ENCODE measurements around the gene OR1E1.
A peak's percentile ranks its signal among the peaks of the same experiment; 100 is the strongest.
"Not testable (repeated sequence)": the region's sequence is repeated elsewhere in the genome, so short reads cannot be mapped to it uniquely, and the experiment has no call there.

OR1E1 gene, protein sequence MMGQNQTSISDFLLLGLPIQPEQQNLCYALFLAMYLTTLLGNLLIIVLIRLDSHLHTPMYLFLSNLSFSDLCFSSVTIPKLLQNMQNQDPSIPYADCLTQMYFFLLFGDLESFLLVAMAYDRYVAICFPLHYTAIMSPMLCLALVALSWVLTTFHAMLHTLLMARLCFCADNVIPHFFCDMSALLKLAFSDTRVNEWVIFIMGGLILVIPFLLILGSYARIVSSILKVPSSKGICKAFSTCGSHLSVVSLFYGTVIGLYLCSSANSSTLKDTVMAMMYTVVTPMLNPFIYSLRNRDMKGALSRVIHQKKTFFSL

DNA sequence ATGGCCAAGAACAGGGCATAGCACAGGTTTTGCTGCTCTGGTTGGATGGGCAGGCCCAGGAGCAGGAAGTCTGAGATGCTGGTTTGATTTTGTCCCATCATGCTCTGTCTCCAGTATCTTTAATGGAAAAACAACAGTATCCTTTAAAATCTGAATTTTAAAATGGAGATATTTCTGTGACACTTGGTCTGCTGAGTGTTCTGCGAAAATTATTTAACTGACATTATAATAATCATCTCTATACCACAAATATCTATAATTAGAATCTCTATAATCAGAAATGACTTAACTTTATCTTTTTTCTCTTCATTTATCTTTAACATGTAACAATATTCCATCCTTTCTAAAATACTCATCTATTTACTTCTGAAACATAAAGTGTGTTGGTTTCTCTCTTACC lies at the start of gene OR1E1:
Gene OR1E1 (minus strand): TSS at position 101 of the 400 bp plus-strand sequence. CDS start 0 bp downstream, at position 101.
- no peak for DNase-seq (ENCODE audit: low spot score)

DNA sequence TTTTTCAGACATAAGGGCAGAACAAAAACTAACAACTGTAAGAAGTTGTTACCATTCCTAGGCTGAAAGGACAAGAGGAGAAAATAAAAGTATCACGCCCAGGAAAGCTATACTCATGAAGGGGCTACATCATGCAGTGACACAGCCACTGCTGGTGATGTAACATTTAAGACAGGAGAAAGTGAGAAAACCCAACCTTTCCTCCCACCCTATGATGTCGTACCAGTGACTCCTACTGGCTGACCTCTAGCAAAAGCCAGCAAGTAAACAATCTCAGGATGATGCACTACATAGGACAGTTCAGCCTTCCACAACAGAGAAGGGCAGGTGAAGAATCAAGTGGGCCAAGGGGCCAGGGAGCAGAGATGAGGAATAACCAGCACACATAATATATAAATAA lies 49.4 kb upstream of the OR1E1 start:
- DNase-seq (ENCODE audit: low spot score) = peak; percentile 15

DNA sequence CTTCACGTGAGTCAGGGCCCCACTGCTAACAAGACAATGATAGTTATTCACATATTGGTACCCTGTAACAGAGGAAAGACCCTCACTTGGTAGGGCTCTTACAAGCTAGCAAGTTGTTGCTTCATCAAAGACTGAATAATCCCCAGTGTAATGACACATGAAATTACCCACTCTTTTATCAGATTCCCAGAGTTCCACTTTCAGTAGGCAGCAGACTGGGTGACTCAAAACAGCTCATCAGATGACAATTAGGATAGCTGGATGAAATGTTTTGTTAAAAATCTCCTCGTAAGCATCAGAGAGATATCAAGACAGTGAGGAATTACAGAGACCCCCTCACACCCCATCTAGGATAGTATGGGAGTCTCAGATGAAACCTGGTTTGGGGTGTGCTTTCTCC lies 42.2 kb upstream of the OR1E1 start:
- no peak for DNase-seq (ENCODE audit: low spot score)

DNA sequence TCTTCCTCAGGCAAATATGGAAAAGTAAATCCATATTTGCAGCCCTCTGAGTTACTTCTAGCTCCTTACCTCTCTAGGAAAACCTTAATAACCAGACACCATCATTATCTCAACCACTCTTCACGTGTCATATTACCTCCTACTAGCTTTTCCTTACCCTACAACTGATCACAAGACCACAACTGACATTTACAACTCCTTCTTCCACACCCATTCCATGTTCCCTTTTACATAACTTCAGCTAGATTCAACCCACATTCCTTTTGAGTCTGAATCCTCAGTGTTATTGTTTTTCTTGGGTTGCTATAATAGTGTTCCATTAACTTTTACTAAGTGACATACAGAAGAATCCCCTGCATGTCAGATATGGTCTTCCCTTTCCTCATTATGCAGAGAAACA lies 40.2 kb upstream of the OR1E1 start:
- no peak for DNase-seq (ENCODE audit: low spot score)

DNA sequence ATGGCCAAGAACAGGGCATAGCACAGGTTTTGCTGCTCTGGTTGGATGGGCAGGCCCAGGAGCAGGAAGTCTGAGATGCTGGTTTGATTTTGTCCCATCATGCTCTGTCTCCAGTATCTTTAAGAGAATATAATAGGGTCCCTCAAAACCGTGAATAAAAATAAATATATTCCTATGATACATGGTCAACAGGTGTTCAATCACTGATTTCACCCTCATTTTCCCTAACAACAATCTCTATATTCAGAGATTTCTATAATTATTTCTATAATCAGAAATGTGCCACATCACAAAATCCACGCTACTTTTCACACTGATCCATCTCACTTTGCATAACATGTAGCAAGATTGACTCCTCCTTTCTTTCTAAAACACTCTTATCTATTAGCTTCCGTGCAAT lies 35.5 kb upstream of the OR1E1 start, which contains the start of gene OR1E2:
Gene OR1E2 (minus strand): TSS at position 101 of the 400 bp plus-strand sequence. CDS start 0 bp downstream, at position 101.
- no peak for DNase-seq (ENCODE audit: low spot score)

DNA sequence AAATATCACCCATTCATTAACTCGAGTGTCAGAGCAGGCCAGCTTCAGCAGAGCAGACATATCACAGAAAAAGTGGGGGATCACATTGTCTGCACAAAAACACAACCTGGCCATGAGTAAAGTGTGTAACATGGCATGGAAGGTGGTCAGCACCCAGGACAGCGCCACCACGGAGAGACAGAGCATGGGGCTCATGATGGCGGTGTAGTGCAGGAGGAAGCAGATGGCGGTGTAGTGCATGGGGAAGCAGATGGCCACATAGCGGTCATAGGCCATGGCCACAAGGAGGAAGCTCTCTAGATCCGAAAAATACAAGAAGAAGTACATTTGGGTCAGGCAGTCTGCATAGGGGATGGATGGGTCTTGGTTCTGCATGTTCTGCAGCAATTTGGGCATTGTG lies 35.0 kb upstream of the OR1E1 start:
- DNase-seq (ENCODE audit: low spot score) = not testable (repeated sequence)

DNA sequence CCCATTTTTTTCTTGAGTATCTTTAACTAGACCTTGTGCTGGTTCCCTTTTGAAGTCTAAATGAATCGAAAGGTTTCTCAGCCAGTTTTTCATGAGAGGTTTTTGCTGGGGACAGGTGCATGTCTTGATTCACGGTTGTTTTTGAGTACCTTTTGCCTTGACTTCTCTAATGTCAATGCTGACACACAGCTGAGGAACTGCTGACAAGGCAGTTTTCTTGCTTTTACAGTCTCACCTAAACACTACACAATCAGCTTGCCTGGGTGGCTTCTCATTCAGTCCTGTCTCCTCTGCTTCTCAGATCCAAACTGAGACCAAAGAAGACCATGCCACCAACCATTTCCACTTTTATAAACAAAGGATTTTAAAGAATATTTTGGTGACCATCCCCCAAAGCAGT lies 20.0 kb upstream of the OR1E1 start:
- DNase-seq (ENCODE audit: low spot score) = no peak

DNA sequence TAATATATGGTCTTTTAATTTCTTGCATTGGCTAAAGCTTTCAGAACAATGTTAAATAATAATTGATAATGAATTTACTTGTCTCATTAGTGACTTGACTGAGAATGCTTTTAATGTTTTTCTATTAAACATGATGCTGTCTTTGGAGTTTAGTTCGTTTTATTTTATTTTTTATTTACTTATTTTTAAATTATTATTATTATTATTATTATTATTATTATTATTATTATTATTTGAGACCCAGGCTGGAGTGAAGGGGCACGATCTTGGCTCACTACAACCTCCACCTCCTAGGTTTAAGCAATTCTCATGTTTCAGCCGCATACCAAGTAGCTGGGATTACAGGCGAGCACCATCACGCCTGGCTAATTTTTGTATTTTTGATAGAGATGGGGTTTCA lies 17.4 kb upstream of the OR1E1 start:
- DNase-seq (ENCODE audit: low spot score) = no peak

DNA sequence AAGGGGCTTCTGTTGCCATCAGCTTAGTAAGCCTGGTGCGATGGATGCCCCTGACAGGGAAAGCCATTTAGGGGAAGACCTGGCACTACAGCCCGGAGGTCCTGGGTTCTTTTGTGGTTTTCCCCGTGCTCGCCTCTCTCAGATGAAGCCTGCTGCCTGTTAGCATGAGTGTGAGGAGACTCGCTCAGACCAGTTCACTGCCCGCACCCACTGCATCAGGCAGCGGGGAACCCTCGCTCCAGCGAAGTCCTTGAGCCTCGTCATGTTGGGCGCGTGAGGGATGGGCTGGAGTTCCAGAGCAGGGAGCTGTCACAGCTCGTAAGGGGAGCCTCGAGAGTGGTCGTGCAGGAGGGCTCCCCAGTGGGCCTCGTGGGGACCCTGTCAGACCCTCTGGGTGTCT lies 14.0 kb upstream of the OR1E1 start:
- DNase-seq (ENCODE audit: low spot score) = not testable (repeated sequence)

DNA sequence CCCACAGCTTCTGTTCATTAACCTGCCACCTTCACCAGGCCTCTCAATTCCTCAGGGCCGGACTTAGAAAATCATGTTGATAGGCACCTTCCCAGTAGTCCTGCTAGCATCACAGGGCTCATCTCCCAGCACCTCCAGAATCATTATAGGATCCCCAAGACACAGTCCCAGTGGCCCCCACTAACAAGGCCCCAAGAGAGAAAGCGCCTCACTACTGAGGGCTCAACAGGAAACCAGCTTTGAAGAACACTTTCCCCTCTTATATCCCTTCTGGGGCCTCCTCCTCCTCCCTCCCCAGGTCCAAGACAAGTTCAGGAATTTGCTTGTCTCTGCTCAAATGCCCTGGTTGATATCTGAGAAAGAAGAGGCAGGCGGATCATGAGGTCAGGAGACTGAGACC lies 12.9 kb upstream of the OR1E1 start, which contains the start of gene OR3A3:
Gene OR3A3 (plus strand): TSS at position 301 of the 400 bp plus-strand sequence.
- DNase-seq (ENCODE audit: low spot score) = no peak

DNA sequence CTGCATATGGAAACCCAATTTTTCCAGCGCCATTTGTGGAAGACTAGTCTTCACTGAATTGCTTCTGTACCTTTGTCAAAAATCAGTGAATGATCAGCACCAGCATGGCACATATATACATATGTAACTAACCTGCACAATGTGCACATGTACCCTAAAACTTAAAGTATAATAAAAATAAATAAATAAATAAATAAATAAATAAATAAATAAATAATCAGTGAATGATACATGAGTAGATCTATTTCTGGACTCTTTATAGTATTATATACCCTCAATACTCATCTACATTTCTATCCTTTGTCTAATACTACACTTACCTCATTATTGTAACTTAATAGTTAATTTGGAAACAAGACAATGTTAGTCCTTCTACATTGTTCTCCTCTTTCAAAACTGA lies 5.6 kb upstream of the OR1E1 start:
- DNase-seq (ENCODE audit: low spot score) = not testable (repeated sequence)

DNA sequence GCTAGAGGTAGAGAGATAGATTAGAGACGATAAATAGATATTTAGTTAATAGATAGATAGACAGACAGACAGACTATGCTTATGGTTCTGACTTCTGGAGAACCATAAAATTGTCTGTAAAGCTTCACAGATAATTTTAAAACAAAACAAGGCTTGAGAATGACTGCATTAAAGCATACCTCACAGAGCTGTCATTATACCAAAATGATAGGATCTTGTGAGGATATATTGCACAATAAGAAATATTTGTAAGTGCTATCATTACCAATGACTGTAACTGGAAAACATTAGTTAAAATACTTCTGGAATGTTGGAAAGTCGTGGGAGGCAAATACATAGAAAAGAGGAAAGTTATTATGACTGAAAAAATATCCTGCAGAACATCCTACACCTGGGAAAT lies 3.6 kb upstream of the OR1E1 start:
- DNase-seq (ENCODE audit: low spot score) = no peak

DNA sequence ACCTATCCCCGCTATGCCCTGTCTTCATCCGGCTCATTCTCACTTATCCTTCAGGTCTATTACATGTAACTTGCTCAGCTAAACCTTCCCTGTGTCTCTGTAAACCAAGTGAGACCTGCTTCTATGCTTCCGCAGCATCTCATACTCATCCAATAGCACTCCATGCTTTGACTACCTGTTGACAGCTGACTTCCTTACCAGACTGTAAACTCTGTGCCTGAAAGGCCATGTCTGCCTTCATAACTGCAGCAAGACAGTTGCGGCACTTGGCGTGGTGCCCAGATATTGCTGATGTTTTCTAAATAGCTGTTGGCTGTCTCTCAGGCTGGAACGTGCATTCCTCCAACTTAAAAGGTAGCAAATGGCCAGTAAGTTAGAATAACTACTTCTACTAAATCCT lies 1.8 kb upstream of the OR1E1 start:
- DNase-seq (ENCODE audit: low spot score) = no peak

DNA sequence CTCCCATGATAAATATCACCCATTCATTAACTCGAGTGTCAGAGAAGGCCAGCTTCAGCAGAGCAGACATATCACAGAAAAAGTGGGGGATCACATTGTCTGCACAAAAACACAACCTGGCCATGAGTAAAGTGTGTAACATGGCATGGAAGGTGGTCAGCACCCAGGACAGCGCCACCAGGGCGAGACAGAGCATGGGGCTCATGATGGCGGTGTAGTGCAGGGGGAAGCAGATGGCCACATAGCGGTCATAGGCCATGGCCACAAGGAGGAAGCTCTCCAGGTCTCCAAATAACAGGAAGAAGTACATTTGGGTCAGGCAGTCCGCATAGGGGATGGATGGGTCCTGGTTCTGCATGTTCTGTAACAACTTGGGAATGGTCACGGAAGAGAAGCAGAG lies 409 bp downstream of the OR1E1 start:
- not testable (repeated sequence) for DNase-seq (ENCODE audit: low spot score)

DNA sequence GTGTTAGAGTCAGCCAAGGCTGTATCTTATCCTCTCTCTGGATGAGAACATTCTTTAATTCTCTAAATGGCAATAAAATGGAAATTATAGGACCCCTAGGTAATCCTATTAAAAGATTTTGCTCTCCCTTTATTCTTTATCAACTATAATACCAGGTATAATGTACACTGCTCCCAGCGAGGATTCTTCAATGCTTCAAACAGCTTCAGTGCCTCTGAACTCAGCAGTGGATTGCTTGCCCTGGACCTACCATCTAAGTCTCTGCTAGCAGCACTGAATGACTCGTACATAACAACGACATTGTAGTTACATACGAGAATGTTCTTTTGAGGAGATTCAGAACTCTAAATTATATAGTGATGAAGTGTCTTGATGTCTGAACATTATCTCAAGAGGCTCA lies 8.4 kb downstream of the OR1E1 start:
- no peak for DNase-seq (ENCODE audit: low spot score)

DNA sequence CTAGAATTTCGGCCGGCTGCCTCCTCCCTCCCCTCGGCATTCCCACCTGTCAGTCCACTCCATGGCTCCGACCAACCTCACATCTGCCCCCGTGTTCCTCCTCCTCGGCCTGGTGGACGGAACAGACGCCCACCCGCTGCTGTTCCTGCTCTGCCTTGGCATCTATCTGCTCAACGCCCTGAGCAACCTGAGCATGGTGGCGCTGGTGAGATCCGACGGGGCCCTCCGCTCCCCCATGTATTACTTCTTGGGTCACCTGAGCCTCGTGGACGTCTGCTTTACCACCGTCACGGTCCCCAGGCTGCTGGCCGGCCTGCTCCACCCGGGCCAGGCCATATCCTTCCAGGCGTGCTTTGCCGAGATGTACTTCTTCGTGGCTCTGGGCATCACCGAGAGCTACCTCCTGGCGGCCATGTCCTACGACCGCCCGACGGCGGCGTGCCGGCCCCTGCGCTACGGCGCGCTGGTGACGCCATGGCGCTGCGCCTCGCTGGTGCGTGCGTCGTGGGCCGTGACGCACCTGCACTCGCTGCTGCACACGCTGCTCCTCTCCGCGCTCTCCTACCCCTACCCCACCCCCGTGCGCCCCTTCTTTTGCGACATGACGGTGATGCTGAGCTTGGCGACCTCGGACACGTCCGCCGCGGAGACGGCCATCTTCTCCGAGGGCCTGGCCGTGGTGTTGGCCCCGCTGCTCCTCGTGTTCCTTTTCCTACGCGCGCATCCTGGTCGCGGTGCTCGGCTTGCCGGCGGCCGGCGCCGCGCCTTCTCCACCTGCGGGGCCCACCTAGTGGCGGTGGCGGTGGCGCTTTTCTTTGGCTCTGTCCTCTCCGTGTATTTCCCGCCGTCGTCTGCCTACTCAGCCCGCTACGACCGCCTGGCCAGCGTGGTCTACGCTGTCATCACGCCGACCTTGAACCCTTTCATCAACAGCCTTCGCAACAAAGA lies 12.1 kb downstream of the OR1E1 start, which contains the start of gene OR3A2:
Gene OR3A2 (minus strand): TSS at position 440 of the 948 bp plus-strand sequence.
- DNase-seq (ENCODE audit: low spot score) = no peak

DNA sequence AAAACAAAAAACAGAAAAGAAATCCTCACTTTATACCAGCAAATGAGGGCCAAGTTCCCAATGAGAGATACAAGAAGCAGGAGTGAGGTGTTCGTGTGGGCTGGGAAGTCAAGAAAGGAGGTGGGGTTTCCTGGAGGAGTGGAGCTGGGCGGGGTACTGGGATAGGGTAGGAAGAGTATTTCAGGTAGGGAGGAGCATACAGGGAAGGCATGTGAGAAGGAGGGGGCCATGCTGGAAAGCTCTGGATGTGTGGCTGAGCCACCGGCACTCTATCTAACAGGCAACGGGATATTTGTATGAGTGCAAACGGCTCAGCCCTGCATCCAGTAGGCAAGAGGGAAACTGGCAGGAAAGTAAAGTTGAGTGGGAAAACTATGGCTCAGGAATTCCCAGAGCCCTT lies 16.3 kb downstream of the OR1E1 start:
- no peak for DNase-seq (ENCODE audit: low spot score)

DNA sequence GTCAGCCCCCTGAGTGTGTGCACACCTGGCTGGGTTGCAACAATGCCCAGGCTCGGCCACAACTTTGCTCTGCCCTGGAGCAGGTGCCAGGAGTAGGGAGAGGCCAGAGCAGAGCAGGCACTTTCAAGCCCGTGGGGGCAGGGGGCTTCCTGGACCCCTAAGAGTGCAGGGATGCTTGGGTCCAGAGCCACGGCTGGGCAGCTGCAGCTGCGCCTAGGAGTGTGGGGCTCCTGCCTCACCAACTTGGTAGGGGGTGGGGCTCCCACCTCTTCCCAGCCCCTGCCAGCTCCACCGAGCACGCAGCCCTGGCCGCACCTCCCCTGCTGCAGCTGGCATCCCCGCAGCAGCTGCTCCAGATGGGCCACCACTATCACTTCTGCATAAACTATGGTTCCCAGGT lies 19.9 kb downstream of the OR1E1 start:
- DNase-seq (ENCODE audit: low spot score) = no peak

DNA sequence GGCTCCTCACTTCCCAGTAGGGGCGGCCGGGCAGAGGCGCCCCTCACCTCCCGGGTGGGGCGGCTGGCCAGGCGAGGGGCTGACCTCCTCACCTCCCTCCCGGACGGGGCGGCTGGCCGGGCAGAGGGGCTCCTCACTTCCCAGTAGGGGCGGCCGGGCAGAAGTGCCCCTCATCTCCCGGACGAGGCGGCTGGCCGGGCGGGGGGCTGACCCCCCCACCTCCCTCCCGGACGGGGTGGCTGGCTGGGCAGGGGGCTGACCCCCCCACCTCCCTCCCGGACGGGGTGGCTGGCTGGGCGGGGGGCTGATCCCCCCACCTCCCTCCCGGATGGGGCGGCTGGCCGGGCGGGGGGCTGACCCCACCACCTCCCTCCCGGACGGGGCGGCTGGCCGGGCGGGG lies 27.0 kb downstream of the OR1E1 start:
- DNase-seq (ENCODE audit: low spot score) = not testable (repeated sequence)
